ENCODE data around the gene HNRNPA0. TPM values are rescaled to one million over a fixed set of nuclear protein-coding genes. Genes with fewer than 3 reads are reported as not detected.

Gene HNRNPA0
- total and polyA plus RNA-seq, 2 donors (not counting 1 experiment from before 2014, with no cell fraction given), result 31.5 to 34.2 TPM

DNA sequence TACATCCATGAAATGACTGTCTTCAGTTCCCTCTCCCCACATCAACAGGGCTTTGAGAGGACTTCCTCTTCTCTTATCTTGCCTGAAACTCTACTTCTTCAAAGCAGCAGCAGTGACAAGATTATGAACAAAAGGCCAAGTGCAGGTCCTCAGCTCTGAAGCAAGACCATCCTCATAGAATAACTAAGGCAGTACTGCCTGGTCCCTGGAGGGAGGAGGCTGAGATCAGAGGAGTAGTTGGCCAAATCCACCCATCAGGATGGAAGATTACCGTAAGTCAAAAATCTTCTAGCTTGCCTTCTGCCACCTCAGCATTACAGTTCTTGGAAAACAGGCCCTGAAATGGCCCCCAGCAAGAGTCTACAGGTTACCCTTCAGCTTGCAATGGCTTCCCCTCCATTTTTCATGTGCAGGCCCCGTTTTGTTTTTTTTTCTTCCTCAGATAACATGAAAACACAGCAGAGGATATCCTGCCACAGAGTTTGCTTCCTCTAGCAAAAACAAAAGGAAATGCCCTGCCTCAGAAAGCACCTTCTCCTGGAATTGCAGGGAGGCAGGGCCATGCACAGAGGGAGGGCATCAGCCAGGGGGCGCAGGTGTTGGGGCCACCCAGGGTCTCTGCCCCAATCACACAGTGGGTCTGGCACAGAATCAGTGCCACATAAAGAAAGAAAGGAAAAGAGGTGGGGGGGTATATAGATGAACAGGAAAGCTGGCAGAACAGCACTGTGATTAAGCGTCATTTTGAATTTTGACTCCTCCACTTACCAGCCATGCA, 58.3 kb downstream of the HNRNPA0 start:
- ChIA-PET CTCF (interaction anchor here (1.5 kb wide), 1 partner anchor 46 kb away, joined by 5 read pairs; no protein-coding TSS in a partner anchor), POLR2A (no interaction called here)
- no peaks in the 10 kb centered on the region for H3K36me3 ChIP-seq (replicated peaks in 1 of 2; ENCODE audit: control extremely low read depth in 1 of 2, control insufficient read depth in 1 of 2, extremely low read depth in 1 of 2, insufficient read depth in 2 of 2, low read length in 1 of 2)
- no peak for TF ChIP-seq CTCF (IDR thresholded peaks at IDR 0.05)
- TF ChIP-seq EZH2 (IDR thresholded peaks at IDR 0.05; ENCODE audit: borderline replicate concordance, insufficient read depth, low read depth, low read length, poor library complexity, severe bottlenecking), result no peak
- Mint-ChIP-seq H3K9me3 (ENCODE audit: insufficient read depth) (no peaks in the 10 kb centered on the region), H3K27me3 (no peaks in the 10 kb centered on the region), H3K4me3 (no peak overlapping the region), H3K27ac (peak overlapping the region; percentile 3), H3K4me1 (peaks cover 10% of the 10 kb centered on the region)
- ATAC-seq (ENCODE audit: low read depth), result no peak
- H3K4me2 ChIP-seq (replicated peaks; ENCODE audit: low read depth, low read length, poor library complexity, severe bottlenecking), result no peak overlapping the region
- H3K9ac ChIP-seq (ENCODE audit: low read length), result no peak overlapping the region
- DNase-seq, result peak; percentile 7
- H3K27ac ChIP-seq (ENCODE audit: low read length in 2 of 2), result no peak overlapping the region
- no peaks in the 10 kb centered on the region for H3K79me2 ChIP-seq (ENCODE audit: control insufficient read depth, insufficient read depth, low read length)
- no peak overlapping the region for H3K4me3 ChIP-seq (ENCODE audit: control extremely low read depth in 1 of 5, extremely low read depth in 1 of 5, insufficient read depth in 1 of 5, low read depth in 2 of 5, low read length in 4 of 5)
- H2AFZ ChIP-seq (ENCODE audit: insufficient read depth, low read depth, low read length, poor library complexity, severe bottlenecking), result peak overlapping the region; percentile 21
- no peaks in the 10 kb centered on the region for H4K20me1 ChIP-seq (ENCODE audit: control insufficient read depth, insufficient read depth, low read length, poor library complexity, severe bottlenecking)
- 24% methylated on average over 2 of the region's 4 CpGs for WGBS (ENCODE audit: insufficient coverage)
- no peaks in the 10 kb centered on the region for H3K9me3 ChIP-seq (ENCODE audit: control extremely low read depth in 1 of 3, control insufficient read depth in 2 of 3, insufficient read depth in 1 of 3, low read length in 2 of 3)
- no peaks in the 10 kb centered on the region for H3K27me3 ChIP-seq (replicated peaks in 1 of 4; ENCODE audit: control extremely low read depth in 1 of 4, control insufficient read depth in 3 of 4, insufficient read depth in 4 of 4, low read length in 3 of 4)
- intact Hi-C loops (cut with micrococcal nuclease), result no loop called here
- peaks cover 7 to 10% of the 10 kb centered on the region in 2 donors for H3K4me1 ChIP-seq (ENCODE audit: control insufficient read depth in 2 of 2, insufficient read depth in 2 of 2, low read length in 2 of 2)

Other genes with a start within 250 kb of the HNRNPA0 start
- 4.5 and 10.4 TPM in 2 replicates for gene KLHL3, start 18.3 kb downstream of the HNRNPA0 start, total RNA-seq
- gene KLHL3, start 18.3 kb downstream of the HNRNPA0 start, polyA plus RNA-seq, result 3.3 and 5.0 TPM in 2 replicates
- gene MYOT, start 113.5 kb upstream of the HNRNPA0 start, total RNA-seq, result not detected in 2 replicates
- gene MYOT, start 113.5 kb upstream of the HNRNPA0 start, polyA plus RNA-seq, result not detected in 2 replicates
- 0.37 and 0.63 TPM in 2 replicates for gene PKD2L2, start 135.1 kb upstream of the HNRNPA0 start, total RNA-seq
- gene PKD2L2, start 135.1 kb upstream of the HNRNPA0 start, polyA plus RNA-seq, result 0.09 and 0.12 TPM in 2 replicates

Measured in B cell (primary cell).